ENCODE results near the gene MRGPRD.

MRGPRD gene

DNA sequence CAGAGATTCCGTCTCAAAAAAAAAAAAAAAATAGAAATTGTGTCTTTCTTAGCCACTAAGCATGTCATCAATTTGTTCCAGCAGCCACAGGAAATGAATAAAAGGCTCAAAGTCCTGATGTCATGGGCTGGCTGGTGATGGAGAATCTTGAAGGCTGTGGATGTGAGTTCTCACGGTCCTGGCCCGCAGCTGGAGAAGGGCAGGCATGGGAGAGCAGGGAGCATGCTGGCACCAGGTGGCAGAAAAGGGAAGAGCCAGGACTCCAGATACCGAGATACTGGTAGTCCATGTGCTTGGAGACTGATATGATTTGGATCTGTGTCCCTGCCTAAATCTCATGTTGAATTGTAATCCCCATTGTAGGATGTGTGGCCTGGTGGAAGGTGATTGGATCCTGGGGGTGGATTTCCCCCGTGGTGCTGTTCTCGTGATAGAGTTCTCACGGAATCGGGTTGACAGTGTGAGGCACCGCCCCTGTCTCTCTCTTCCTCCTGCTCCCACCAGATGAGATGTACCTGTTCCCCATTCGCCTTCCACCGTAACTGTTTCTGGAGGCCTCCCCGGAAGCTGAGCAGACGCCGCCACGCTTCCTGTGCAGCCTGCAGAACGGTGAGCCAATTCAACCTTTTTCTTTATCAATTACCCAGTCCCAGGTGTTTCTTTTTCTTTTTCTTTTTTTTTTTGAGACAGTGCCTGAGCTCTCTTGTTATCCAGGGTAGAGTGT, 18.1 kb downstream of the MRGPRD start:
- no peak overlapping the region for H3K4me3 ChIP-seq (ENCODE audit: low read depth in 1 of 5, low read length in 5 of 5)
- H3K27me3 ChIP-seq (ENCODE audit: control insufficient read depth in 5 of 5, insufficient read depth in 4 of 5, low read length in 5 of 5), result peaks cover 0 to 10% (median 0%) of the 10 kb centered on the region in 5 donors
- H3K4me1 ChIP-seq (ENCODE audit: control insufficient read depth in 5 of 5, insufficient read depth in 5 of 5, low read length in 5 of 5), result no peaks in the 10 kb centered on the region
- H3K36me3 ChIP-seq (ENCODE audit: control insufficient read depth in 5 of 5, insufficient read depth in 5 of 5, low read length in 5 of 5), result no peaks in the 10 kb centered on the region
- peaks cover 0 to 5% (median 0%) of the 10 kb centered on the region in 5 donors for H3K9me3 ChIP-seq (ENCODE audit: control insufficient read depth in 5 of 5, low read length in 5 of 5)
- no peak overlapping the region for H3K27ac ChIP-seq (ENCODE audit: low read depth, low read length)
- no peak overlapping the region for H3K9ac ChIP-seq (ENCODE audit: low read length in 5 of 5)

DNA sequence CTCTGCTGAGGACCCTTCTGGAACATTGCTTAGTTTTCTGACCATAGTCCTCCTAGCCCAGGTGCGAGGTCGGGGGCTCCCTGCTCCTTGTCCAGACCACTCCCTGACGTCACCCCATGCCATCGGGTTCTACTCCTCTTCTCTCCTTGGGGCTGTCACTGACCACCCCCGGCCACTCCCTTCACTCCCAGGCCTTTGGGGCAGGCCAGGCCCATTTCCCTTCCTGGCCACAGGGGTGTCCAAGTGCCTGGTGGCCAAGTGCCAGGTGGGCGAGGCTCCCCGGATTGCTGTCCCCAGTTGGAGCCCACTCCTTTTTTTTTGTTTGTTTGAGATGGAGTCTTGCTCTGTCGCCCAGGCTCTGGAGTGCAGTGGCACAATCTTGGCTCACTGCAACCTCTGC, 19.5 kb downstream of the MRGPRD start:
- H3K27me3 ChIP-seq (ENCODE audit: control insufficient read depth in 5 of 5, insufficient read depth in 4 of 5, low read length in 5 of 5), result peaks cover 0 to 13% (median 7%) of the 10 kb centered on the region in 5 donors
- H3K27ac ChIP-seq (ENCODE audit: low read depth, low read length), result no peak overlapping the region

GRCh38 chr11:68960294-68961071, 20.3 kb downstream of the MRGPRD start:
- Histone ChIP-seq H3K9ac (ENCODE audit: low read length in 5 of 5) (no peak overlapping the region), H3K9me3 (ENCODE audit: control insufficient read depth in 5 of 5, low read length in 5 of 5) (peaks cover 0 to 5% (median 0%) of the 10 kb centered on the region in 5 donors), H3K27ac (ENCODE audit: low read depth, low read length) (no peak overlapping the region), H3K36me3 (ENCODE audit: control insufficient read depth in 5 of 5, insufficient read depth in 5 of 5, low read length in 5 of 5) (no peaks in the 10 kb centered on the region), H3K4me3 (ENCODE audit: low read depth in 1 of 5, low read length in 5 of 5) (no peak overlapping the region), H3K27me3 (ENCODE audit: control insufficient read depth in 5 of 5, insufficient read depth in 4 of 5, low read length in 5 of 5) (peaks cover 0 to 13% (median 7%) of the 10 kb centered on the region in 5 donors), H3K4me1 (ENCODE audit: control insufficient read depth in 5 of 5, insufficient read depth in 5 of 5, low read length in 5 of 5) (peaks cover 0 to 2% (median 2%) of the 10 kb centered on the region in 5 donors)

More for the DNA sequence above, 19.5 kb downstream of the MRGPRD start:
- H3K9ac ChIP-seq (ENCODE audit: low read length in 5 of 5), result no peak overlapping the region
- H3K9me3 ChIP-seq (ENCODE audit: control insufficient read depth in 5 of 5, low read length in 5 of 5), result peaks cover 0 to 5% (median 0%) of the 10 kb centered on the region in 5 donors
- no peak overlapping the region for H3K4me3 ChIP-seq (ENCODE audit: low read depth in 1 of 5, low read length in 5 of 5)
- no peaks in the 10 kb centered on the region for H3K36me3 ChIP-seq (ENCODE audit: control insufficient read depth in 5 of 5, insufficient read depth in 5 of 5, low read length in 5 of 5)
- H3K4me1 ChIP-seq (ENCODE audit: control insufficient read depth in 5 of 5, insufficient read depth in 5 of 5, low read length in 5 of 5), result no peaks in the 10 kb centered on the region

GRCh38 chr11:68959465-68960293, 21.1 kb downstream of the MRGPRD start:
- H3K4me3 ChIP-seq (ENCODE audit: low read depth in 1 of 5, low read length in 5 of 5), result no peak overlapping the region
- peaks cover 0 to 13% (median 7%) of the 10 kb centered on the region in 5 donors for H3K27me3 ChIP-seq (ENCODE audit: control insufficient read depth in 5 of 5, insufficient read depth in 4 of 5, low read length in 5 of 5)
- no peak overlapping the region for H3K27ac ChIP-seq (ENCODE audit: low read depth, low read length)
- H3K9me3 ChIP-seq (ENCODE audit: control insufficient read depth in 5 of 5, low read length in 5 of 5), result peaks cover 0 to 5% (median 0%) of the 10 kb centered on the region in 5 donors
- H3K9ac ChIP-seq (ENCODE audit: low read length in 5 of 5), result no peak overlapping the region
- H3K4me1 ChIP-seq (ENCODE audit: control insufficient read depth in 5 of 5, insufficient read depth in 5 of 5, low read length in 5 of 5), result peaks cover 0 to 10% (median 9%) of the 10 kb centered on the region in 5 donors
- no peaks in the 10 kb centered on the region for H3K36me3 ChIP-seq (ENCODE audit: control insufficient read depth in 5 of 5, insufficient read depth in 5 of 5, low read length in 5 of 5)

- no peak overlapping the region for H3K9ac ChIP-seq (ENCODE audit: low read length in 5 of 5)
- no peak overlapping the region for H3K27ac ChIP-seq (ENCODE audit: low read depth, low read length)
- H3K9me3 ChIP-seq (ENCODE audit: control insufficient read depth in 5 of 5, low read length in 5 of 5), result peaks cover 0 to 5% (median 0%) of the 10 kb centered on the region in 5 donors
- peaks cover 0 to 9% (median 6%) of the 10 kb centered on the region in 5 donors for H3K27me3 ChIP-seq (ENCODE audit: control insufficient read depth in 5 of 5, insufficient read depth in 4 of 5, low read length in 5 of 5)
- no peak overlapping the region for H3K4me3 ChIP-seq (ENCODE audit: low read depth in 1 of 5, low read length in 5 of 5)
- peaks cover 0 to 11% (median 9%) of the 10 kb centered on the region in 5 donors for H3K4me1 ChIP-seq (ENCODE audit: control insufficient read depth in 5 of 5, insufficient read depth in 5 of 5, low read length in 5 of 5)
- H3K36me3 ChIP-seq (ENCODE audit: control insufficient read depth in 5 of 5, insufficient read depth in 5 of 5, low read length in 5 of 5), result no peaks in the 10 kb centered on the region
These were observed 22.6 kb downstream of the MRGPRD start for GRCh38 chr11:68958211-68958610.

DNA sequence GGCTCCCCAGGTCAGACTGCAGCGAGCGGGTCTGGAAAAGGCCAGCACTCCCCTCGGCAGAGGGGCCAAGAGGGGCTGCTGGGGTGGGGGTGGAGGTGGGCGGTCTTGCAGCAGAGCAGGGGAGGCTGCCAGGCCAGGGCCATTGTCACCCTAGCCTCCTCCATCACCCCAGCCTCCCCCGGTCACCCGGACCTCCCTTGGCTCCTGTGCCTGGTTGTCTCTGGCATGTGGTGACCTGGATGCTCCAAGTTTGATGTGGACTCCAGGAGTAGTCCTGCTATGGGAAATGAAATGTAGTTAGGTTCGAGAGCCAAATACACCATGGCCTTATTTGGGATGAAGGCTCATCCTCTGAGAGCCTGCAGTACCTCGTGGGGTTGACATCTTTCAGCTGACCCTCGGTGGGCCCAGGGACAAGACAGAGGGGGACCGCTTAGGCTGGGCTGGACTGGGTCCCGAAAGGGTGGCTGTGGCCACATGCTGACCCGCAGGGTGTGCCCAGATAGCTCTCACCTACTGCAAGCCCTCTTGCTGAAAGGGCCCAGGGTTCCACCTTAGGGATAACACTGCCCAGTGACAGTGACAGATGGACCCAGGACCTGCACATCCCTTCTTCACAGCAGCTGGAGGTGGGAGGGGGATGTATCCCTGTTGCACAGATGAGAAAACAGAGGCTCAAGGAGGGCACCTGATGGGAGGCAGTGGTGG, 24.1 kb downstream of the MRGPRD start:
- H3K27me3 ChIP-seq (ENCODE audit: control insufficient read depth in 5 of 5, insufficient read depth in 4 of 5, low read length in 5 of 5), result peaks cover 0 to 9% (median 6%) of the 10 kb centered on the region in 5 donors
- peaks cover 0 to 11% (median 9%) of the 10 kb centered on the region in 5 donors for H3K4me1 ChIP-seq (ENCODE audit: control insufficient read depth in 5 of 5, insufficient read depth in 5 of 5, low read length in 5 of 5)
- no peak overlapping the region for H3K27ac ChIP-seq (ENCODE audit: low read depth, low read length)
- no peaks in the 10 kb centered on the region for H3K36me3 ChIP-seq (ENCODE audit: control insufficient read depth in 5 of 5, insufficient read depth in 5 of 5, low read length in 5 of 5)
- no peak overlapping the region for H3K4me3 ChIP-seq (ENCODE audit: low read depth in 1 of 5, low read length in 5 of 5)
- H3K9me3 ChIP-seq (ENCODE audit: control insufficient read depth in 5 of 5, low read length in 5 of 5), result peaks cover 0 to 5% (median 0%) of the 10 kb centered on the region in 5 donors
- H3K9ac ChIP-seq (ENCODE audit: low read length in 5 of 5), result no peak overlapping the region

DNA sequence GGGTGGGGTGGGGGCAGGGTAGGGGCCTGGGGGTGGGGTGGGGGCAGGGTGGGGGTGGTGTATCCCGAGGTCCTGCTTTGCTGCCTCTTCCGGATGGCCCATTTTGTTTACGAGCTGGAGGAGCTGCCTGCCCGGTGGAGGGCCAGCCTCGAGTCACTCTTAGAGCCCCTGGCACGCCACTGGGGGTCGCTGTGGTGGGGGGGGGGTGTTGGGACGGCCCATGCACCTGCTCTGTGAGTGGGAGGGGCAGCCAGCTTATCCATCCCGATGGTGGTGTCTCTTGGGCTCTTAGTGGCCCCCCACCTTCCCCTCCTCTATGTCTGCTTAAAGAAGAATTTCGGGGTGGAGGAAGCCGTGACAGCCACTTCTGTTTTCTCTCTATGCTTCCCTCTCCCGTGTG, 24.6 kb downstream of the MRGPRD start:
- Histone ChIP-seq H3K27ac (ENCODE audit: low read depth, low read length) (no peak overlapping the region), H3K27me3 (ENCODE audit: control insufficient read depth in 5 of 5, insufficient read depth in 4 of 5, low read length in 5 of 5) (peaks cover 0 to 9% (median 6%) of the 10 kb centered on the region in 5 donors), H3K9me3 (ENCODE audit: control insufficient read depth in 5 of 5, low read length in 5 of 5) (peaks cover 0 to 5% (median 0%) of the 10 kb centered on the region in 5 donors), H3K4me3 (ENCODE audit: low read depth in 1 of 5, low read length in 5 of 5) (no peak overlapping the region), H3K9ac (ENCODE audit: low read length in 5 of 5) (no peak overlapping the region), H3K36me3 (ENCODE audit: control insufficient read depth in 5 of 5, insufficient read depth in 5 of 5, low read length in 5 of 5) (no peaks in the 10 kb centered on the region), H3K4me1 (ENCODE audit: control insufficient read depth in 5 of 5, insufficient read depth in 5 of 5, low read length in 5 of 5) (peaks cover 0 to 11% (median 9%) of the 10 kb centered on the region in 5 donors)

GRCh38 chr11:68955607-68955958, 25.2 kb downstream of the MRGPRD start:
- Histone ChIP-seq H3K4me3 (ENCODE audit: low read depth in 1 of 5, low read length in 5 of 5) (peak overlapping the region in 4 of 5 donors; percentile 13 to 40 (median 16)), H3K27me3 (ENCODE audit: control insufficient read depth in 5 of 5, insufficient read depth in 4 of 5, low read length in 5 of 5) (peaks cover 0 to 9% (median 6%) of the 10 kb centered on the region in 5 donors), H3K4me1 (ENCODE audit: control insufficient read depth in 5 of 5, insufficient read depth in 5 of 5, low read length in 5 of 5) (peaks cover 0 to 11% (median 9%) of the 10 kb centered on the region in 5 donors), H3K27ac (ENCODE audit: low read depth, low read length) (no peak overlapping the region), H3K36me3 (ENCODE audit: control insufficient read depth in 5 of 5, insufficient read depth in 5 of 5, low read length in 5 of 5) (no peaks in the 10 kb centered on the region), H3K9me3 (ENCODE audit: control insufficient read depth in 5 of 5, low read length in 5 of 5) (peaks cover 0 to 5% (median 0%) of the 10 kb centered on the region in 5 donors), H3K9ac (ENCODE audit: low read length in 5 of 5) (no peak overlapping the region)

All from subcutaneous abdominal adipose tissue (tissue), 5 donors.